Thymus (tissue), 11 donors: ENCODE results near the gene KAT2A. TPM values are rescaled to one million over a fixed set of nuclear protein-coding genes. Genes with fewer than 3 reads are reported as not detected.
"Not testable (repeated sequence)": the region's sequence is repeated elsewhere in the genome, so short reads cannot be mapped to it uniquely, and the experiment has no call there.

Experiments
- DNase-seq, 9 donors: peaks; one replicate each; pipeline ENCODE4 v3.0.0-alpha.2; 2013; ENCODE audit warnings: low spot score in 9 of 9, low read depth in 6 of 9, missing footprints in 1 of 9
- H3K27ac ChIP-seq, 2 donors: one replicate each; pipeline ENCODE4 v1.5.1; 2013; ENCODE audit warnings: control low read depth in 1 of 2, low read depth in 1 of 2, low read length in 1 of 2, mild to moderate bottlenecking in 1 of 2, moderate library complexity in 1 of 2
- H3K27me3 ChIP-seq, 2 donors: one replicate each; pipeline ENCODE4 v1.5.1; 2013; ENCODE audit warnings: low read length in 1 of 2; ENCODE audit not compliant: control insufficient read depth in 2 of 2, insufficient read depth in 1 of 2
- H3K36me3 ChIP-seq, 2 donors: one replicate each; pipeline ENCODE4 v1.5.1; 2013; ENCODE audit warnings: low read length in 1 of 2, mild to moderate bottlenecking in 1 of 2, moderate library complexity in 1 of 2; ENCODE audit not compliant: control insufficient read depth in 2 of 2, insufficient read depth in 2 of 2
- H3K4me1 ChIP-seq, 2 donors: one replicate each; pipeline ENCODE4 v1.5.1; 2013; ENCODE audit warnings: low read length in 2 of 2; ENCODE audit not compliant: control insufficient read depth in 2 of 2, insufficient read depth in 2 of 2
- H3K4me3 ChIP-seq, 2 donors: one replicate each; pipeline ENCODE4 v1.5.1; 2013; ENCODE audit warnings: low read length in 2 of 2, control low read depth in 1 of 2, mild to moderate bottlenecking in 1 of 2
- H3K9me3 ChIP-seq, 2 donors: one replicate each; pipeline ENCODE4 v1.5.1; 2013; ENCODE audit warnings: low read length in 1 of 2, mild to moderate bottlenecking in 1 of 2; ENCODE audit not compliant: control insufficient read depth in 2 of 2, insufficient read depth in 1 of 2
- WGBS: extraction: QIAGEN DNeasy Blood & Tissue Kit; methylation state at CpG from one replicate; pipeline ENCODE4 v1.1.7; 2013; 5-methylcytosine and 5-hydroxymethylcytosine counted together
- polyA plus RNA-seq: library from polyadenylated mRNA; stranded (reverse); fragments of 200-250 nt; gene quantifications from one replicate; pipeline ENCODE4 v1.2.3, GENCODE V29; 2013
- total RNA-seq: library from RNA; stranded (reverse); fragments of 120-200 nt; gene quantifications from one replicate; pipeline ENCODE4 v1.2.4, GENCODE V29; 2013
- donor health status: healthy.

Gene KAT2A
- total and polyA plus RNA-seq, 2 donors, result 9.7 to 103 TPM

DNA sequence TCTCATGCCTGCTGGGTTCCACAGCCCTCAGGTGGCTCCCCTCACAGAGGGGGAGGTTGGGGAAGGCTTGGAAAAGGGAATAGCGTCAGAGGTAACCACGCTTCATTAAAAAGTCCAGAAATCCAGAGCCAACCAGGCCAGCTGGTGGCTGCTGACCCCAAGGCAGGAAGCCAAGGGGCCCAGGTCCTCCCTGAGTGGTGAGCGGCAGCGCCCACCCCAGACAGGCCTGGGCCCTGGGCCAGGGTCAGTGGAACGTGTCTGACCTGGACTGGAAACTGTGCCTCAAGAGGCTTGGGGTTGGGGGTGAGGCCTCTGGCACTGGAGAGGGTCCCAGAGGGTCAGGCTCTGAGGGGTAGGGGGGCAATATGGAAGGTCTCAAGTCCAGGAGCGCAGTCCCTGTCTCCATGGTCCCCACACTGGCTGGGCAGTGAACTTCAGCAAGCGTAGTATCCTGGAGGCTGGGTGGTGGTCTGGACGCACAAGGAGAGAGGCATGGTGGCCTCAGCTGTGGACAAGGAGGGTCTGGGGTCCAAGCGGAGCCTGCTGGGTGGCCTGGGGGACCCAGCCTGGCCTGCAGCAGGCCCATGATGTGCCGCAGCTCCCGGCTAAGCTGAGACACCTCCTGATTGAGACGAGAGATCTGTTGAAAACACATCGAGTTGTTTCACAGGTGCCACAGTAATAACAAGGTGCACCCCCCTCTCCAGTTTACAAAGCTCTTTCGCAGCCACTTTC lies 38.8 kb upstream of the KAT2A start:
- DNase-seq, result no peak
- no peaks in the 10 kb centered on the region for H3K9me3 ChIP-seq
- no peaks in the 10 kb centered on the region for H3K27me3 ChIP-seq
- H3K36me3 ChIP-seq, result no peaks in the 10 kb centered on the region
- peaks cover 0 to 12% of the 10 kb centered on the region in 2 donors for H3K4me1 ChIP-seq
- H3K27ac ChIP-seq, result no peak overlapping the region
- H3K4me3 ChIP-seq, result no peak overlapping the region
- WGBS, result 91% methylated on average over 14 of the region's 14 CpGs

DNA sequence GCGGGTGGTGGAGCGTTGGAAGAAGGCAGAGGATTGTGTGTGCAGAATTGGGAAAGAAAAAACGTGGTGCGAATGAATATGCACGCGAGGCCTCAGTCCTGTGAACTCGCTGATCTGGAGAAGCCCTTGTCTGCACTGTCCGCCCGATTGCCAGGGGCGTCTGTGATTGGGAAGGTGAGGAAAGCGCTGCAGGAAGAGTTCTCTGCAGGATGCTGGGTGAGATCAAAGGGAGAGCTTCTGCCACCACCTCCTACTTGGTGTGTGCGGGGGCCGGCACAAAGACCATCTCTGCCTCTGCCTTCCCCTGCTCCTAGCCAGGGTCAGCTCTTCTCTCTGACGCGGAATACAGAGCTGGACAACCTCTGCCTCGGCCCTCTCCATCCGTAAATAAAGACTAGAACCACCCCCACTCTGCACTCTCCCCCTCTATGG lies 34.5 kb upstream of the KAT2A start:
- no peak for DNase-seq
- no peaks in the 10 kb centered on the region for H3K27me3 ChIP-seq
- no peak overlapping the region for H3K27ac ChIP-seq
- 56% methylated on average over 17 of the region's 17 CpGs for WGBS
- H3K4me3 ChIP-seq, result peak overlapping the region; percentile 79 to 99
- peaks cover 9 to 10% of the 10 kb centered on the region in 2 donors for H3K36me3 ChIP-seq
- peaks cover 7 to 24% of the 10 kb centered on the region in 2 donors for H3K4me1 ChIP-seq
- H3K9me3 ChIP-seq, result no peaks in the 10 kb centered on the region

DNA sequence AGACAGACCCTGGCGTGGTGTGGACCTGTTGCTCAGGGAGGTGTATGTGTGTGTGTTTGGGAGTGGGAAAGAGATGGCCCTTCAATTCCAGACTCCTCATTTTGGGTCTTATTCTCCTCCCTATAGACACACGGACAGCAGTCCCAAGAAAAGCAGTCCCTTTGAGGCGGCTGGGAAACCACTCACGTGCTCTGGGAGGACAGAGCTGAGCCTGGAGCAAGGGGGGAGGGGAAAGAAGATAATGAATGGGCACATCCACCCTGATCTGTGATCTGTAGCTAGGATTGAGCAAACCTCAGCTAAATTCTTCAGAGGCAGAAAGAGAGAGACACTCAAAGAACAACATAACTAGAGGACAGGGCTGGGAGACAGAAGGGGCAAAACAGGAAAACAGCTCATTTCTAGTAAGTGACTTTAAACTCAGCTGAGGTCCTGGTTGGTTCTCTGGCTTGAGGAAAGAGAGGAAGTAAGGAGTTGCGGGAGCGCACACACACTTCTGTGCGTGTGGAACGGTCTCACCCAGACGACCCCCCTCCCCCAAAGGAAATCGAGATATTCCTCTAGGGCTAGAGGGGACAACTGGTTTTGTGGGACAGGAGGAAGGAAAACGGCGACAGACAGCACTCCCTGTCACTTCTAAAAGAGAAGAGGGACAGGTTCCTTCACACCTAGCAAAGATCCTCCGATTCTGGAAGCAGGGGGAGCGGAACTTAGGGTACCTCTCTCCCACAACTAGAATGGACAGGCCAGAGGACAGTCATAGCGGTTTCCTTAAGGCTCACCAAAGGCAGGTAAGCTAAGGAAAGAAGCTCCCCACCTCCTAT lies 33.0 kb upstream of the KAT2A start:
- peak overlapping the region; percentile 58 to 67 for H3K27ac ChIP-seq
- H3K27me3 ChIP-seq, result no peaks in the 10 kb centered on the region
- peaks cover 13 to 14% of the 10 kb centered on the region in 2 donors for H3K36me3 ChIP-seq
- H3K4me1 ChIP-seq, result peaks cover 7 to 24% of the 10 kb centered on the region in 2 donors
- no peaks in the 10 kb centered on the region for H3K9me3 ChIP-seq
- WGBS, result 18% methylated on average over 15 of the region's 15 CpGs
- H3K4me3 ChIP-seq, result peak overlapping the region; percentile 79 to 99
- peak in 1 of 9 donors; percentile 20 for DNase-seq

DNA sequence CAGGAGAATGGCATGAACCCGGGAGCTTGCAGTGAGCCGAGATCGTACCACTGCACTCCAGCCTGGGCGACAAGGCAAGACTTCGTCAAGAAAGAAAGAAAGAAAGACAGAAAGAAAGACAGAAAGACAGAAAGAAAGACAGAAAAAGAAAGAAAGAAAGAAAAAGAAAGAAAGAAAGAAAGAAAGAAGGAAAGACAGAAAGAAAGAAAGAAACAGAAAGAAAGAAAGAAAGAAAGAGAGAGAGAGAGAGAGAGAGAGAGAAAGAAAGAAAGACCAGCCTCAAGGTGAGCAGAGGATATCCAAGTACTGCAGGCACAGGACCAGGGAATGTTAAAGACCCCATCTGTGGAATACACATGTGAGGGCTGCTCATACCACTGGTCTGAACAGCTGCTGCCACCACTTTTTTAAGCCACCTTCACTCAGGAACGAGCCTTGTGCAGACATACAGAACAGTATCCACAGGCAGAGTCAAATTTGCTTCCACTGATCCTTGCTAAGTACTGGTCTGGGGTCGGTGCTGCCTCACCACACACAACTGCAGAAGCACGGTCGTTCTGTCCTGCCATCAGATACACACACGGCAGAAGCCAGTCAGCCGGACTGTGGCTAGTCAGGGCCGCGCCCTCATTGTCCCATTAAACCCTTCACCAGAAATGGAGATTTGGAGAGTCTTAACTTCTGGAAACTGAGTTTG lies 25.9 kb upstream of the KAT2A start:
- WGBS, result 96% methylated on average over 13 of the region's 13 CpGs
- Histone ChIP-seq H3K27ac (no peak overlapping the region), H3K9me3 (no peaks in the 10 kb centered on the region), H3K4me1 (peaks cover 0 to 3% of the 10 kb centered on the region in 2 donors), H3K27me3 (no peaks in the 10 kb centered on the region), H3K4me3 (no peak overlapping the region), H3K36me3 (peaks cover 37 to 53% of the 10 kb centered on the region in 2 donors)
- DNase-seq, result no peak

DNA sequence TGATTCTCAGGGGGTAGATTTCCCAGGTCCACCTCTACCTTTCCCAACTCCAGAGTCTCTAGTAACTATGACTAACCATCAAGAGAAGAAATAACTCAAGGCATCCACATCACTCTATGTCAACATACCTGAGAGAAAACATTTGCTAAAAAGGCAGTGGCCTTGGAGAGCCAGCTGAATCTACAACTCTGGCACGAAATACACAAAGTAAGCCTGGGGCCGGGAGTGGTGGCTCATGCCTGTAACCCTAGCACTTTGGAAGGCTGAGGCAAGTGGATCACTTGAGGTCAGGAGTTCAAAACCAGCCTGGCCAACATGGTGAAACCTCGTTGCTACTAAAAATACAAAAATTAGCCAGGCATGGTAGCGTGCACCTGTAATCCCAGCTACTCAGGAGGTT lies 22.0 kb upstream of the KAT2A start:
- WGBS, result 97% methylated on average over 4 of the region's 4 CpGs
- not testable (repeated sequence) for H3K27me3 ChIP-seq, H3K4me1 ChIP-seq, H3K9me3 ChIP-seq, DNase-seq, H3K27ac ChIP-seq, H3K4me3 ChIP-seq
- H3K36me3 ChIP-seq, result peaks cover 26 to 52% of the 10 kb centered on the region in 2 donors

DNA sequence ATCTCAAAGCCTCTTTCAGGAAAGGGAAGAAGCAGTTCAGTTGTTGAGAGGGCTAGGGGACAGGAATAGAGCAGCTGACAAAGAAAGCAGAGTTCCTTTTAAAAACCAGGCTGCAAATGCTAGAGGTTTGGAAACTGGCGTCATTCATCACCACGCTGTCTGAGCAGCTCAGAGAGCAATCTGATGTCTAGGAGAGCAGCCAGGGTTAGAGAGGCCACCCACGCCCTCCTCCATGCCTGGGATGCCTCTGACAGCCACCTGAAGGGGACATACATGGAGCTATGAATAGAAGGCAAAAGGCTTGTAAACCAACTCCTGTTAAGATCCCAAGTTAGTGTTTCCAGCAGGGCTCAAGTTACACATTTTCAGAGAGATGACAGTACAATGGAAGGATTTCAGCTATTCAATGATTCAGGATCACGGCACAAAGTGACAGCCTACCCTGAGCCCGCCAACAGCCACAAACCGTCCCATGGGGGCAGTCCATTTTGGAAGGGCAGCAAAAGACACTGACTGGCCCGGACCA lies 21.3 kb upstream of the KAT2A start:
- peaks cover 0 to 3% of the 10 kb centered on the region in 2 donors for H3K4me1 ChIP-seq
- H3K27me3 ChIP-seq, result no peaks in the 10 kb centered on the region
- no peak for DNase-seq
- no peaks in the 10 kb centered on the region for H3K9me3 ChIP-seq
- WGBS, result 96% methylated on average over 7 of the region's 7 CpGs
- no peak overlapping the region for H3K27ac ChIP-seq
- H3K4me3 ChIP-seq, result no peak overlapping the region
- H3K36me3 ChIP-seq, result peaks cover 23 to 49% of the 10 kb centered on the region in 2 donors

DNA sequence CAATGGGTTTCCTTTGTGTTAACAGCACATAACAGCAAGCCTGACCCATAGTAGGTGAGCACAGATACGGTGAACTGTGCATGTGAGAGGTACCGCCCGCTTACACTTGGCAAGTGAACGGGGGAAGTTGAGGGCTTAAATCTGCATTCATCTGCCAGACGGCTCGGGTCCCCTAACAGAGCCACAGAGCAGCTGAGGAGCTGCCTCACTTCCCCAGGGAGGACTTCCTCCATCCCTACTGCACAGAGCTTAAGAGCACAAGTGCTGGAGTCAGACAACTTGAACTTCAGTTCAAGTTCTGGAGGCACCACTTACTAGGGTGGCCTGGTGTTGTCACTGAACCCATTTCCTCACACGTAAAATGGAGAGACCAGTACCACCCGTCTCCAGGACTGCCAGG lies 20.2 kb upstream of the KAT2A start:
- no peaks in the 10 kb centered on the region for H3K27me3 ChIP-seq
- no peak overlapping the region for H3K4me3 ChIP-seq
- peaks cover 0 to 3% of the 10 kb centered on the region in 2 donors for H3K4me1 ChIP-seq
- H3K9me3 ChIP-seq, result no peaks in the 10 kb centered on the region
- H3K36me3 ChIP-seq, result peaks cover 26 to 50% of the 10 kb centered on the region in 2 donors
- WGBS, result 80% methylated on average over 8 of the region's 8 CpGs
- no peak overlapping the region for H3K27ac ChIP-seq
- DNase-seq, result no peak

DNA sequence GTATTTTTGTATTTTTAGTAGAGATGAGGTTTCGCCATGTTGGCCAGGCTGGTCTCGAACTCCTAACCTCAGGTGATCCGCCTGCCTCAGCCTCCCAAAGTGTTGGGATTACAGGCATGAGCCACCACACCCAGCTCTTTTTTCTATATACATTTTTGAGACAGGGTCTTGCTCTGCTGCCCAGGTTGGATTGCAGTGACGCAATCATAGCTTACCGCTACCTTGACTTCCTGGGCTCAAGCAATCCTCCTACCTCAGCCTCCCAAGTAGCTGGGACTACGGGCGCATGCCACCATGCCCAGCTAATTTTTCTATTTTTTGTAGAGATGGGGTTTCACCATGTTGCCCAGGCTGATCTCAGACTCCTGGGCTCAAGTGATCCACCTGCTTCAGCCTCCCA lies 19.5 kb upstream of the KAT2A start:
- not testable (repeated sequence) for H3K9me3 ChIP-seq, H3K27ac ChIP-seq, H3K4me3 ChIP-seq, DNase-seq, H3K4me1 ChIP-seq, H3K27me3 ChIP-seq
- 97% methylated on average over 7 of the region's 7 CpGs for WGBS
- peaks cover 30 to 56% of the 10 kb centered on the region in 2 donors for H3K36me3 ChIP-seq
